ENCODE data around the gene BRIP1.

GRCh38 chr17:61709567-61709966, 153.8 kb downstream of the BRIP1 start:
- TF ChIP-seq CTCF (IDR thresholded peaks at IDR 0.05) (no peak), POLR2A (IDR thresholded peaks at IDR 0.05; ENCODE audit: low read depth) (no peak), POLR2AphosphoS5 (IDR thresholded peaks at IDR 0.05) (no peak)
